NCI-H2196 (cell line): ENCODE results near the gene PHACTR4.
"Not testable (repeated sequence)": the region's sequence is repeated elsewhere in the genome, so short reads cannot be mapped to it uniquely, and the experiment has no call there.

Experiments used
- DNase-seq: peaks from one replicate; lab custom pipeline; 2025; ENCODE audit not compliant: unreplicated experiment; lab: John Stamatoyannopoulos, UW

The PHACTR4 gene

GRCh38 chr1:28482702-28483101, 113.2 kb downstream of the PHACTR4 start:
- DNase-seq: no peak

DNA sequence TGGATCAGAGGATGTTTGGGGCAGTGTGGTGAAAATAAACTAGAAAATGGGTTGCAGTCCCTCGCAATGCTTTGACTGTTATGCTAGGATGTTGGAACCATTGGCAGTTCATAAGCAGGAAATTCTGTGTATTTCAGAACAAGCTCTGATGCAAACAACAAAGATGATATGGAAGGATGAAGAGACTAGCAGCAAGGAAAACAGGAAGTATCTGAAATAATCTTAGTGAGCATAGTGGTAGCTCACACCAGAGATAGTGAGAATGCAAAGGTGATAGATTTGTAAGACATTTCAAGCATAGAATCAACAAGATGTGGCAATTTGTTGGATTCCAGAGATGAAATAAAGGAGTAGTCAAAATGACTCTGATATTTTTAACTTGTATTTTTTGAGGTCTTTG, 125.2 kb downstream of the PHACTR4 start:
- DNase-seq: no peak

- DNase-seq: no peak
Measured at GRCh38 chr1:28499553-28499952, 130.0 kb downstream of the PHACTR4 start.

GRCh38 chr1:28501925-28502324, 132.4 kb downstream of the PHACTR4 start:
- DNase-seq: no peak

GRCh38 chr1:28503117-28503516, 133.6 kb downstream of the PHACTR4 start:
- DNase-seq: no peak

- peak; percentile 97 for DNase-seq
Measured at GRCh38 chr1:28505406-28506187, 136.1 kb downstream of the PHACTR4 start, which contains the start of gene RCC1. Gene RCC1, plus strand, starts transcription at chr1:28506043. Its CDS starts 23,824 bp downstream, at chr1:28529867.

DNA sequence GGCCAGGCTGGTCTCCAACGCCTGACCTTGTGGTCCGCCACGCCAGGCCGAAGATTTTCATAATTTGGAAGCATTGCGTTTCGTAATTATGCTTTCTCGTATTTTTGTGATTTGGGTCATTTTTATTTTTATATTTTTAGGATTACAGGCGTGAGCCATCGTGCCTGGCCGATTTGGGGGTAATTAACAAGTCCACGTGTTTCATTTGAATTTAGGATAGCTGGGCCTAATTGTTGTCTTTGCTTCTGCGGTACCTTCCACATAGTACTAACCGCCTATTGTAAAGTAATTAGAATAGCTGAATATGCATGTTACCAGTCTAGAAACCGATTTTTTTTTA, 137.3 kb downstream of the PHACTR4 start:
- DNase-seq: no peak

- no peak for DNase-seq
Measured at GRCh38 chr1:28507247-28507645, 137.7 kb downstream of the PHACTR4 start.

DNA sequence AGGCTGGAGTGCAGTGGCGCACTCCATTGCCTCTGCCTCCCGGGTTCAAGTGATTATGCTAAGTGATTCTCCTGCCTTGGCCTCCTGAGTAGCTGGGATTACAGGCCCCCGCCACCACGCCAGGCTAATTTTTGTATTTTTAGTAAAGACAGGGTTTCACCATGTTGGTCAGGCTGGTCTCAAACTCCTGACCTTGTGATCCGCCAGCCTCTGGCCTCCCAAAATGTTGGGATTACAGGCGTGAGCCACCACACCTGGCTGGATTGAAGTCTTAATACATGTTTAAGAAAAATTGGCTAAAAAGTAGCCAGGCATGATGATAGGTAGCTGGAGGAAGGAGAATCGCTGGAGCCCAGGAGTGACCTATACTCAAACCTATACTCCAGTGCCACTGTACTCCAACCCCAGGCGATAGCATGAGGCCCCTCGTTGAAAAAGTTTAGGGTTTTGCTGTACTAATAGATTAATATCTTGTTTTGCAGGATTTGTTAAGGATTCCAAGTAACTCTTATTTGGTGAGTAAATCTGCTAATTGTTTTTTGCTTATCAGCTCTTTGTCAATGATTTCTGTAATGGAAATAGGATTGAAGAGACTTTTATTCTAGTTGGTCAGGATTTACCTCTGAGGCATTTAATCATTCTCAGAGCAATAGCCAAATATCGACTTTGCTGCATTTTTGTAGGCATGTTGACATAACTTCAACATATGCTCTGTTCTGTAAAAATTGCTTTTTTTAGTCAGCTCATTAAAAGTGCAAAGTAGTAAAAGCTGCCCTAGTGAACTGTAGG, 138.3 kb downstream of the PHACTR4 start:
- no peak for DNase-seq

DNA sequence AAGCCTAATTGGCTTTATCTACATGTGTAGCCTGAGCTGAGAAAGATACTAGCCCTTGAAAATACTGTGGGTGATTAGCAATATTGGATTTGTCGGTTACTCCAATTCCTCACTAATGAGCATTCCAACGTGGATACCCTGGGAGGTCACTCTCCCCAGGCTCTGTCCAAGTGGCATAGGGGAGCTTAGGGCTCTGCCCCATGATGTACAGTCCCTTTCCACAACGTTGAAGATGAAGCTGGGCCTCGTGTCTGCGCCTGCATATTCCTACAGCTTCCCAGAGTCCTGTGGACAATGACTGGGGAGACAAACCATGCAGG, 138.9 kb downstream of the PHACTR4 start:
- no peak for DNase-seq

DNA sequence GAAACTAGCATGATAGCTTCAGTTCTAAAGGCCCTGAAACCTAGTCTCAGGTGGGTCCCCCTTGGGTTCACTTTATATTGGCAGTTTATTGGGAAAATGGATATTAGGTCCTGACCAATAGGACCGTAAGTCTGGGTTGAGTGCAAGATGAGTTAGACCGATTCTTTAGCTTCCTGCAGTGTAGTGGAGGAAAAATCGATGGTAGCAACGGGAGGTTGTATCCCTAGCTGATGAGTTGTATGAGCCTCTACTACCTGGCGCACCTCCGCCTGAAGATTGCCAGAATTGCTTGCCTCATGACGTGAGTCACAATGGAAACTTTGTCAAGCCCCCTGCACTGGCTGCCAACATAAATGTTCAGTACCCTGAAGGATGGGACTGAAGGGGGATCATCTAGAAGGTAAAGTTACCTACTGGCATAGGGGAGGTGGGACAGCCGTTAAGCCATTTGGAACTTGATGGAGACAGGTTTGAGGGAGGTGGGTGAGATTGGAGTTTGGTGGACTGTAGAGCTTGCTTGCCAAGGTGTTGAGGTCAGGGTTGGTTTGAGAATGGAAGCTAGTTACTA, 140.2 kb downstream of the PHACTR4 start:
- DNase-seq: no peak

DNA sequence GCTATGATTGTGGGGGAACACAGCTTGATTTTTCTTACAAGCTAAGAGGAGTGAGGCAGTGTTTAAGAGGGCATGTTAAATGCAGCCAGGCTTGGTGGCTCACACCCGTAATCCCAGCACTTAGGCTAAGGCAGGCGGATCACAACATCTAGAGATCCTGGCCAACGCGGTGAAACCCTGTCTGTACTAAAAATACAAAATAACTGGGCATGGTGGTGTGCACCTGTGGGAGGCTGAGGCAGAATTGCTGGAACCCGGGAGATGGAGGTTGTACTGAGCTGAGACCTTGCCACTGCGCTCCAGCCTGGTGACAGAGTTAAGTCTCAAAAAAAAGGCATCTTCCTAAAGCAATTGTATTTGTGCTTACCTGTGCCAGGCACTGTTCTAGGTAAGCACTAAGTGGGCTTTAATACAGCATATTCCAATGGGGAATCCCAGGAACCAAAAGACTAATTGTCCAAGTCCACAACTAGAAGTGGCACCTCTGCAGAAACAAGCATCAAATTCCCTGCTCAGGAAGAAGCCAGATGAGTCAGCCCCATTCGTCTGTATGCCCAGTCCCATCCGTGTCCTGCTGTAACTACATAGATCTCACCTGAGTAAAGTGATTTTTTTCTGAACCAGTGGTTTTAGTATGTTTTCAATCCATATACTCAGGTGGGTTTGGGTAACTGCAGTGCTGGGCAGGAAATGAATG, 140.9 kb downstream of the PHACTR4 start:
- no peak for DNase-seq

- DNase-seq: no peak
Measured at GRCh38 chr1:28510970-28511440, 141.5 kb downstream of the PHACTR4 start.

- DNase-seq: no peak
Measured at GRCh38 chr1:28512058-28512611, 142.6 kb downstream of the PHACTR4 start.

- not testable (repeated sequence) for DNase-seq
Measured at GRCh38 chr1:28514445-28514933, 144.9 kb downstream of the PHACTR4 start.

GRCh38 chr1:28516518-28516956, 147.0 kb downstream of the PHACTR4 start:
- no peak for DNase-seq

DNA sequence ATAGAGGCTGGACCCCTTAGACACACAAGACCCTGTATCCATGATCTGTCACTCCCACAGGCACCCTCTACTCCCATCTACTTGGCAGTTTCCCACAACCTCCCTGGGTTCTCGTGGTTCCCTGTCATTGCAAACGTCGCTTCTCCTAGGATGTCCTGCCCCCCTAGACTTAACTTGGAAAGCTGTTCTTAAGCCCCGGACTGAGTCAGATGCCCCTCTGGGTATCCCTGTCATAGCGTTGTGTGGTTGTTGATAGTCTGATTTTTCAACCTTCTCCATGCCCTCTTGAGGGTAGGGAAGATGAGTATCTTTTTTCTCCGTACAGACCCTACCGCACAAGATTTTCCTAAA, 148.1 kb downstream of the PHACTR4 start:
- DNase-seq: no peak

DNA sequence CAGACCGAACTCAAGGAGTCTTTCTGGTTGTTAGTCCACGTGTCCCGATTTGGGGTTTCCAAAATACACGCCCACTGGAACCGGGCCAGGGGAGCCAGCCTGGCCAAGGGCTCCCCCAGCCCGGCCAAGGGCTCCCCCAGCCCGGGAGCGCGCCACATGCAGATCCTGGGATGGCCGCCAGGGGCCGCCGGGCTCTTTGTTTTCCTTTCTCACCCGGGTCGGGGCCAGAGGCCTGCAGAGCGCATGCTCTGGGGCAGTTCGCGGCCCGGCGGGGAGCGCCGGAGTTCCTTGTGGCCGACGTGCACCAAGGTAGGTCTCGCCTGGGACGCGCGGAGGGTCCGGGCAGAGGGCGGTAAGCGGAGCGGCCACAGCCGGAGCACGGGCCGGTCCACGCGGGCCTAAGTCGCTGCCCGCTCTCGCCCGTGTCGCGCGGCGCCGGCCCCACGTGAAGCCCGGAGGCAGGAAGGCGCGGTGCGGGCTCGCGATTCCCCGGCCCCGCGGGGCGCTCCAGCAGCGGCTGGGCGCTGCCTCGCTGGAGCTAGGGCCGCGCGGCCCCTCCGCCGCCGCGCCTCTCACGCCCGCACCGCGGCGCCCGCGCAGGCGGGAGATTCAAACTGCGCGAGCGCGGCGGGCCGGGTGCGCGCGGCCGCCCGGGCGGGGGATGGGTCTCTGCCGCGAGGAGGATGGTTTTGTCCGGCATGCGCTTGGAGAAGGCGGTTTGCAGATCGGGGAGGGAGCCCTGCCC, 148.6 kb downstream of the PHACTR4 start:
- peak; percentile 91 for DNase-seq

DNA sequence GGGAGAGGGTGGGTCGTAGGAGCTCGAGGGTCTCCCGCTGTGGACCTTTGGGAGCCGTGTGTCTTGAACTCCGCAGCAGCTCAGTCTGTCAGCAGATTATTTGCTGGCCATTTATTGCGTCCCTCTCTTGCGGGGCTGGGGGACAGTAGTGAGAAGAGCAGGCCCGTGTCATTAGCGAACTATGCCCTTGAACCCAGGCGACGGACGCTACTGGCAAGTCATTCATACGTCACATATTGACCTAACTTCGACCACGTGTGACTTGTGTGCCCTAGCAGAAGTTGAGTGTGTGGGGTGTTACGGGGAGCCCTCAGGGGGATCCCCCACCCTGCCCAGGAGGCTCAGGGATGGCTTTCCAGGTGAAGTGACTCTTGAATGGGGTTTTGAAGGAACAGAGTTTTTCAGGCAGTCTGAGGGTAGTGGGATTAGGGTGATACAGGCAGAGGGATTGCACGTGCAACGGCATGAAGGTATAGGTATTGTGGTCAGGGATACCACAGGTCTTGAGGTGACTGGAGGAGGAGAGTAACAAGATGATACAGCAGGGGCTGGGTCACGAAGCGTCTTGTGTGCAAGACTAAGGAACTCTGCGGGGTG, 149.3 kb downstream of the PHACTR4 start:
- peak; percentile 32 for DNase-seq
